ENCODE results near the gene GRM8. TPM values are rescaled to one million over a fixed set of nuclear protein-coding genes. Genes with fewer than 3 reads are reported as not detected.

GRM8 gene
- total and polyA plus RNA-seq, 2 experiments from 2014 or later: not detected

DNA sequence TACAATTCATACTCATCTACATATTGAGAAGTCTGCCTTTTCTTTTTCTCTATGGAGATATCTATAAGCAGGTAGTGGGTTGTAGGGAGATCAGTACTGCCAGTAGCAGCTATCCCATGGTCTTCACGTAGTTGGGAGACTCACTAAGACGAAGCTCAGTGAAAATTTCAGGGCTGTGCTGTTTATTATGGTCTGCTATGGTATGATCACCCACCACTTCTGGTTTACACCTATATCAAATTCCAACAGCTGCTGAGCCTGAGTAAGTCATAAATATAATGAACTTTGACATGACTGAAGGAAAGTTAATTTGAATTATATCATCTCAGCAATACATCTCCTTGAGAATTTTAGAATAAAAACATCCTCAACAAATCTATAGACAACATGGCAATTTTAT lies 741.7 kb downstream of the GRM8 start:
- H3K4me2 ChIP-seq (ENCODE audit: unreplicated experiment): no peak overlapping the region
- H3K9me2 ChIP-seq (ENCODE audit: insufficient read depth): no peaks in the 10 kb centered on the region
- no peak overlapping the region for H3K9ac ChIP-seq
- no peak overlapping the region for H3K4me3 ChIP-seq
- TF ChIP-seq EZH2 (IDR thresholded peaks at IDR 0.05; ENCODE audit: insufficient read depth, poor library complexity, severe bottlenecking) (no peak), EZH2phosphoT487 (IDR thresholded peaks at IDR 0.05; ENCODE audit: insufficient read depth, low read depth) (no peak)
- no peak overlapping the region for H3K27ac ChIP-seq
- H4K20me1 ChIP-seq (ENCODE audit: insufficient read depth): no peaks in the 10 kb centered on the region
- in situ Hi-C loops (cut with MboI): no loop called here
- H3K79me2 ChIP-seq (ENCODE audit: insufficient read depth): no peaks in the 10 kb centered on the region
- H2AFZ ChIP-seq: no peak overlapping the region
- H3K36me3 ChIP-seq (ENCODE audit: low read depth): no peaks in the 10 kb centered on the region
- no peaks in the 10 kb centered on the region for H3K9me3 ChIP-seq (ENCODE audit: low read depth)
- no peak for DNase-seq
- WGBS, 2 experiments (ENCODE audit: low coverage in 1 of 2, low lambda C conversion rate in 2 of 2, missing lambda C conversion rate in 2 of 2): 1 to 3% methylated on average over 2 of the region's 2 CpGs
- H3K4me1 ChIP-seq (ENCODE audit: insufficient read depth): no peaks in the 10 kb centered on the region
- H3K27me3 ChIP-seq (replicated peaks; ENCODE audit: insufficient read depth): no peaks in the 10 kb centered on the region
- no peaks in the 10 kb centered on the region for H3F3A ChIP-seq (ENCODE audit: insufficient read depth)

DNA sequence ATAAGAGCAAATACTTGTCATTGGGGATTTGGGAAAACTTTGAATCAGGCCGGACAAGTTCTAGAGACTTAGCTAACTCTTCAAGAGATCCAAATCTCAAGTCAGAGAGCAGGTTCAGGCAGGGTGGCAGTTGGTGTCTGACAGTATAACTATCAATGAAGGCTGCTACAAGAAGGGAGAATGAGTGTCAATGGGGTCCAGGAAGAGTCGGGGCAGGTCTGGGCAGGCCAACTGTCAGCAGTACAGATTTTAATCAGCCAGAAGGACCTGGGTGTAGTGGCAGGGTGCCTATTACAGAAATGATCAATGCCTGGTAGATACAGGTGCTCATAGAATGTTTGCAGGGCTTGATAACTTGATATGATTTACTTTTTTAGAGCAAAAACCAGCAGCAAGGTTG lies 751.1 kb downstream of the GRM8 start:
- no peak overlapping the region for H3K4me2 ChIP-seq (ENCODE audit: unreplicated experiment)
- H3K36me3 ChIP-seq (ENCODE audit: low read depth): no peaks in the 10 kb centered on the region
- TF ChIP-seq EZH2 (IDR thresholded peaks at IDR 0.05; ENCODE audit: insufficient read depth, poor library complexity, severe bottlenecking): no peak
- no peak for TF ChIP-seq EZH2phosphoT487 (IDR thresholded peaks at IDR 0.05; ENCODE audit: insufficient read depth, low read depth)
- H3K9me2 ChIP-seq (ENCODE audit: insufficient read depth): no peaks in the 10 kb centered on the region
- no peak overlapping the region for H2AFZ ChIP-seq
- WGBS, 2 experiments (ENCODE audit: low coverage in 1 of 2, low lambda C conversion rate in 2 of 2, missing lambda C conversion rate in 2 of 2): 8 to 26% methylated on average over 2 of the region's 2 CpGs
- no peaks in the 10 kb centered on the region for H3F3A ChIP-seq (ENCODE audit: insufficient read depth)
- no peak overlapping the region for H3K4me3 ChIP-seq
- H3K79me2 ChIP-seq (ENCODE audit: insufficient read depth): no peaks in the 10 kb centered on the region
- H3K9me3 ChIP-seq (ENCODE audit: low read depth): no peaks in the 10 kb centered on the region
- no peaks in the 10 kb centered on the region for H4K20me1 ChIP-seq (ENCODE audit: insufficient read depth)
- no peak for DNase-seq
- in situ Hi-C loops (cut with MboI): no loop called here
- no peak overlapping the region for H3K27ac ChIP-seq
- no peaks in the 10 kb centered on the region for H3K4me1 ChIP-seq (ENCODE audit: insufficient read depth)
- no peak overlapping the region for H3K9ac ChIP-seq
- H3K27me3 ChIP-seq (replicated peaks; ENCODE audit: insufficient read depth): no peaks in the 10 kb centered on the region

DNA sequence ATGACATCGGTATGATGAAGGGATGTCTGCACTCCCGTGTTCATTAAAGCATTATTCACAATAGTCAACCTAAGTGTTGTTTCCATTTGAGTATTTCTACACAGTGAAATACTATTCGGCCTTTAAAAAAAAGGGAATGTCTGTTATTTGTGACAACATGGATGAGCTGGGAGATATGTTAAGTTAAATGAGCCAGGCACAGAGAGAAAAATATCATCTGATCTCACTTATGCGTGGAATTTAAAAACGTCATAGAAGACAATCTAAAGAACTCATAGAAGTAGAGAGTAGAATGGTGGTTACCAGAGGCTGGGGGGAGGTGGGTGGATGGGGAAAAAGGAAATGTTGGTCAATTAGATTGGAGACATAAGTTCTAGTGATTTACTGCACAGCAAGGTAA lies 753.3 kb downstream of the GRM8 start:
- Histone ChIP-seq H3K9ac (no peak overlapping the region), H3K9me3 (ENCODE audit: low read depth) (no peaks in the 10 kb centered on the region), H3K9me2 (ENCODE audit: insufficient read depth) (no peaks in the 10 kb centered on the region), H3K4me2 (ENCODE audit: unreplicated experiment) (no peak overlapping the region), H3K27me3 (replicated peaks; ENCODE audit: insufficient read depth) (no peaks in the 10 kb centered on the region), H3K36me3 (ENCODE audit: low read depth) (no peaks in the 10 kb centered on the region), H3K4me1 (ENCODE audit: insufficient read depth) (no peaks in the 10 kb centered on the region), H3K79me2 (ENCODE audit: insufficient read depth) (no peaks in the 10 kb centered on the region), H4K20me1 (ENCODE audit: insufficient read depth) (no peaks in the 10 kb centered on the region), H3K27ac (no peak overlapping the region), H2AFZ (no peak overlapping the region), H3K4me3 (no peak overlapping the region), H3F3A (ENCODE audit: insufficient read depth) (no peaks in the 10 kb centered on the region)
- DNase-seq: no peak
- TF ChIP-seq EZH2 (IDR thresholded peaks at IDR 0.05; ENCODE audit: insufficient read depth, poor library complexity, severe bottlenecking): no peak
- TF ChIP-seq EZH2phosphoT487 (IDR thresholded peaks at IDR 0.05; ENCODE audit: insufficient read depth, low read depth): no peak
- 16 to 18% methylated on average over 5 of the region's 5 CpGs for WGBS, 2 experiments (ENCODE audit: low coverage in 1 of 2, low lambda C conversion rate in 2 of 2, missing lambda C conversion rate in 2 of 2)
- in situ Hi-C loops (cut with MboI): no loop called here

DNA sequence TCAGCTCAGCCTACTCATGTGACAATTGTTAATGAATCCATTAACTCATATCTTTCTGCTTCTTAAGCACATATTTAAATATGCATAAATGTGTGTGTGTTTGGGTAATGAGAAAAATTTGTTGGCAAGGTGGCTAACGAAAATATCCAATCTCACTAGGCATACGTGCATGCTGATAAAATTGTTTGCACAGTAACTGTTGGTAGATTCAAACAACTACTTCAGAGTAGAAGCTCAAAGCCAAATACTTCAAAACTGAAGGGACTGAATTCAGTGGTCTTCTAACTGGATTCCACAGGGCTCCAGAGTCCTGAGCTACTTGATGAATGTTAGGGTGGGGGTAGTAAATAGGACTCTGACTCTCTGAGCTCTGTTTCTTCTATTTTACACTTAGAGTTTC lies 757.0 kb downstream of the GRM8 start:
- TF ChIP-seq EZH2phosphoT487 (IDR thresholded peaks at IDR 0.05; ENCODE audit: insufficient read depth, low read depth): no peak
- TF ChIP-seq EZH2 (IDR thresholded peaks at IDR 0.05; ENCODE audit: insufficient read depth, poor library complexity, severe bottlenecking): no peak
- no peak overlapping the region for H2AFZ ChIP-seq
- H3K79me2 ChIP-seq (ENCODE audit: insufficient read depth): no peaks in the 10 kb centered on the region
- DNase-seq: no peak
- H3K4me1 ChIP-seq (ENCODE audit: insufficient read depth): no peaks in the 10 kb centered on the region
- no peaks in the 10 kb centered on the region for H4K20me1 ChIP-seq (ENCODE audit: insufficient read depth)
- no peak overlapping the region for H3K4me3 ChIP-seq
- WGBS, 2 experiments (ENCODE audit: low coverage in 1 of 2, low lambda C conversion rate in 2 of 2, missing lambda C conversion rate in 2 of 2): 13 to 14% methylated on average over 2 of the region's 2 CpGs
- no peaks in the 10 kb centered on the region for H3K9me3 ChIP-seq (ENCODE audit: low read depth)
- H3K4me2 ChIP-seq (ENCODE audit: unreplicated experiment): no peak overlapping the region
- in situ Hi-C loops (cut with MboI): no loop called here
- H3K9ac ChIP-seq: no peak overlapping the region
- H3K27me3 ChIP-seq (replicated peaks; ENCODE audit: insufficient read depth): no peaks in the 10 kb centered on the region
- no peak overlapping the region for H3K27ac ChIP-seq
- H3K36me3 ChIP-seq (ENCODE audit: low read depth): no peaks in the 10 kb centered on the region
- H3K9me2 ChIP-seq (ENCODE audit: insufficient read depth): no peaks in the 10 kb centered on the region
- no peaks in the 10 kb centered on the region for H3F3A ChIP-seq (ENCODE audit: insufficient read depth)

DNA sequence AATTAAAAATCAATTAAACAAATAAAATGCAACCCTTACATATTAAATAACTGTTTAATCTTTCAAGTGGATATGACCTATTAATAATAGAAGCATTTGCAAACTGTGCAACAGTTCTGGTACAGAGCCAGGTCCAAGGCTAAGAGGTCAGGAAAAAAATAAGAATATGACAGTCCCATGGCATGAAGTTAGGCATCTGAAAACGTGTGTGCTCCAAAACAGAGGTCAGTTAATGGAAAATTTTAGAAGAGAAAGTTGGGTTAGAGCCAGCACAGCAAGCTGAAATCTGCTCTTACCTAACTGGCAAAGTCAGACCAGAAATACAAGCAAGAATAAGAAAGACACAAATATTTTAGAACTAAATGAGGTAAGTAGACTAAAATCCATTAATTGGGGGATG lies 757.7 kb downstream of the GRM8 start:
- H3K79me2 ChIP-seq (ENCODE audit: insufficient read depth): no peaks in the 10 kb centered on the region
- no peak overlapping the region for H3K9ac ChIP-seq
- no peak for DNase-seq
- H3K4me3 ChIP-seq: no peak overlapping the region
- 0 to 3% methylated on average over 1 of the region's 1 CpG for WGBS, 2 experiments (ENCODE audit: low coverage in 1 of 2, low lambda C conversion rate in 2 of 2, missing lambda C conversion rate in 2 of 2)
- H3K4me2 ChIP-seq (ENCODE audit: unreplicated experiment): no peak overlapping the region
- no peaks in the 10 kb centered on the region for H3K36me3 ChIP-seq (ENCODE audit: low read depth)
- H3F3A ChIP-seq (ENCODE audit: insufficient read depth): no peaks in the 10 kb centered on the region
- H2AFZ ChIP-seq: no peak overlapping the region
- in situ Hi-C loops (cut with MboI): no loop called here
- no peak overlapping the region for H3K27ac ChIP-seq
- no peak for TF ChIP-seq EZH2phosphoT487 (IDR thresholded peaks at IDR 0.05; ENCODE audit: insufficient read depth, low read depth)
- no peak for TF ChIP-seq EZH2 (IDR thresholded peaks at IDR 0.05; ENCODE audit: insufficient read depth, poor library complexity, severe bottlenecking)
- H3K9me3 ChIP-seq (ENCODE audit: low read depth): no peaks in the 10 kb centered on the region
- H3K27me3 ChIP-seq (replicated peaks; ENCODE audit: insufficient read depth): no peaks in the 10 kb centered on the region
- no peaks in the 10 kb centered on the region for H4K20me1 ChIP-seq (ENCODE audit: insufficient read depth)
- no peaks in the 10 kb centered on the region for H3K4me1 ChIP-seq (ENCODE audit: insufficient read depth)
- H3K9me2 ChIP-seq (ENCODE audit: insufficient read depth): no peaks in the 10 kb centered on the region

All from GM23248 (cell line).